ENCODE results near the gene COL8A1. TPM values are rescaled to one million over a fixed set of nuclear protein-coding genes. Genes with fewer than 3 reads are reported as not detected.
"Not testable (repeated sequence)": the region's sequence is repeated elsewhere in the genome, so short reads cannot be mapped to it uniquely, and the experiment has no call there.

COL8A1 gene
- 10 to 100 TPM; 19.4 to 35.8 TPM for total RNA-seq
- long read RNA-seq, full-length matches to known transcripts, result 50 of 86 reads
- long read RNA-seq, partial matches to known transcripts, result 3 of 86 reads
- long read RNA-seq, other reads (novel, unspliced or antisense), result 33 of 86 reads

GRCh38 chr3:99638167-99638948 is at the start of gene COL8A1:
Gene COL8A1 (plus strand): TSS chr3:99638594. CDS start chr3:99790683, 152,089 bp downstream.
- intact Hi-C loops (cut with DNase I), result no loop called here
- DNase-seq (peak; percentile 78), ATAC-seq (peak; percentile 78 to 94)

GRCh38 chr3:99589168-99589567 is 49.2 kb upstream of the COL8A1 start:
- intact Hi-C loops (cut with DNase I); ATAC-seq; DNase-seq: not testable (repeated sequence)

GRCh38 chr3:99599894-99600293 is 38.5 kb upstream of the COL8A1 start:
- DNase-seq (no peak), ATAC-seq (no peak)
- intact Hi-C loops (cut with DNase I), result no loop called here

- no peak for ATAC-seq
Observed at GRCh38 chr3:99601515-99601914, 36.9 kb upstream of the COL8A1 start.

GRCh38 chr3:99602183-99602582 is 36.2 kb upstream of the COL8A1 start:
- intact Hi-C loops (cut with DNase I), result no loop called here
- no peak for ATAC-seq
- DNase-seq, result no peak

More at GRCh38 chr3:99601515-99601914, 36.9 kb upstream of the COL8A1 start:
- DNase-seq, result no peak
- intact Hi-C loops (cut with DNase I), result no loop called here

- no peak for DNase-seq
- intact Hi-C loops (cut with DNase I), result no loop called here
- no peak for ATAC-seq
Observed at GRCh38 chr3:99607151-99607550, 31.2 kb upstream of the COL8A1 start.

GRCh38 chr3:99614768-99615167 is 23.6 kb upstream of the COL8A1 start:
- intact Hi-C loops (cut with DNase I), result no loop called here
- DNase-seq, result no peak
- ATAC-seq, result no peak

- DNase-seq (no peak), ATAC-seq (no peak)
- intact Hi-C loops (cut with DNase I), result no loop called here
Observed at GRCh38 chr3:99620077-99620767, 18.2 kb upstream of the COL8A1 start.

- DNase-seq (no peak), ATAC-seq (no peak)
- intact Hi-C loops (cut with DNase I), result no loop called here
Observed at GRCh38 chr3:99620976-99621375, 17.4 kb upstream of the COL8A1 start.

GRCh38 chr3:99624496-99625236 is 13.7 kb upstream of the COL8A1 start:
- no peak for ATAC-seq
- intact Hi-C loops (cut with DNase I), result no loop called here
- no peak for DNase-seq

- no peak for ATAC-seq
- DNase-seq, result no peak
- intact Hi-C loops (cut with DNase I), result no loop called here
Observed at GRCh38 chr3:99625237-99625622, 13.2 kb upstream of the COL8A1 start.

- no peak for DNase-seq
- intact Hi-C loops (cut with DNase I), result no loop called here
- ATAC-seq, result no peak
Observed at GRCh38 chr3:99625643-99626416, 12.6 kb upstream of the COL8A1 start.

GRCh38 chr3:99626417-99626788 is 12.0 kb upstream of the COL8A1 start:
- intact Hi-C loops (cut with DNase I), result no loop called here
- ATAC-seq, result no peak

GRCh38 chr3:99627062-99627826 is 11.2 kb upstream of the COL8A1 start:
- no peak for DNase-seq
- intact Hi-C loops (cut with DNase I), result no loop called here

More at GRCh38 chr3:99626417-99626788, 12.0 kb upstream of the COL8A1 start:
- DNase-seq, result no peak

GRCh38 chr3:99630815-99631214 is 7.6 kb upstream of the COL8A1 start:
- intact Hi-C loops (cut with DNase I), result no loop called here
- ATAC-seq (no peak), DNase-seq (no peak)

More at GRCh38 chr3:99627062-99627826, 11.2 kb upstream of the COL8A1 start:
- ATAC-seq, result no peak

GRCh38 chr3:99633887-99634558 is 4.4 kb upstream of the COL8A1 start:
- no peak for ATAC-seq
- DNase-seq, result no peak
- intact Hi-C loops (cut with DNase I), result no loop called here

- intact Hi-C loops (cut with DNase I), result no loop called here
- ATAC-seq (no peak), DNase-seq (no peak)
Observed at GRCh38 chr3:99634881-99635280, 3.5 kb upstream of the COL8A1 start.

- DNase-seq, result no peak
- no peak for ATAC-seq
- intact Hi-C loops (cut with DNase I), result no loop called here
Observed at GRCh38 chr3:99635348-99635747, 3.0 kb upstream of the COL8A1 start.

All from left cardiac atrium (tissue), 4 donors.